Osteoblast (primary cell): ENCODE results near the gene KPNA6. TPM values are rescaled to one million over a fixed set of nuclear protein-coding genes. Genes with fewer than 3 reads are reported as not detected.
"Not testable (repeated sequence)": the region's sequence is repeated elsewhere in the genome, so short reads cannot be mapped to it uniquely, and the experiment has no call there.

Experiments used
- DNase-seq: peaks from one replicate; pipeline ENCODE4 v3.0.0; 2011; ENCODE audit warnings: low spot score, mixed read lengths; ENCODE audit not compliant: insufficient read length; ENCODE audit errors: missing footprints
- H2AFZ ChIP-seq: 2 replicates; pipeline ENCODE4 v1.6.0; 2011; ENCODE audit warnings: mild to moderate bottlenecking, low read length
- H3K27ac ChIP-seq: 2 replicates; pipeline ENCODE4 v1.5.1; 2011; ENCODE audit warnings: mild to moderate bottlenecking, low read depth, low read length, moderate library complexity
- H3K27me3 ChIP-seq: 2 replicates; pipeline ENCODE4 v1.6.0; 2012; ENCODE audit warnings: mild to moderate bottlenecking, control low read depth, inconsistent platforms, low read length, moderate library complexity; ENCODE audit not compliant: insufficient read depth
- H3K36me3 ChIP-seq: 2 replicates; pipeline ENCODE4 v1.5.1; 2011; ENCODE audit warnings: mild to moderate bottlenecking, low read length, control low read depth, moderate library complexity; ENCODE audit not compliant: insufficient read depth
- H3K4me1 ChIP-seq: 2 replicates; pipeline ENCODE4 v1.5.1; 2011; ENCODE audit warnings: mild to moderate bottlenecking, low read length, control low read depth, moderate library complexity; ENCODE audit not compliant: insufficient read depth
- H3K4me2 ChIP-seq: 2 replicates; pipeline ENCODE4 v1.6.0; 2011; ENCODE audit warnings: mild to moderate bottlenecking, low read length; ENCODE audit not compliant: insufficient read depth
- H3K4me3 ChIP-seq: fragments of 200-600 bp; sonication (generic); 3 replicates; pipeline ENCODE4 v1.5.1; 2012; ENCODE audit warnings: mild to moderate bottlenecking, low read length, inconsistent platforms; ENCODE audit not compliant: insufficient read depth
- H3K79me2 ChIP-seq: 2 replicates; pipeline ENCODE4 v1.6.0; 2012; ENCODE audit warnings: mild to moderate bottlenecking, low read length, control low read depth, inconsistent platforms; ENCODE audit not compliant: insufficient read depth
- H3K9me3 ChIP-seq: 2 replicates; pipeline ENCODE4 v1.5.1; 2011; ENCODE audit warnings: low read depth, low read length, control low read depth
- H4K20me1 ChIP-seq: 2 replicates; pipeline ENCODE4 v1.6.0; 2012; ENCODE audit warnings: mild to moderate bottlenecking, low read length, control low read depth; ENCODE audit not compliant: insufficient read depth
- total RNA-seq: library from RNA; depleted of rRNA; stranded (reverse); fragments of >200 nt; gene quantifications from 2 replicates; pipeline ENCODE4 v1.2.3, GENCODE V29; 2012
- TF ChIP-seq, protein P1 (sequence below): IDR thresholded peaks from 2 replicates; pipeline ENCODE4 v1.5.1; 2011; ENCODE audit warnings: mild to moderate bottlenecking, low read depth, low read length, moderate library complexity; ENCODE audit errors: extremely low read depth

The KPNA6 gene
- total RNA-seq, 1 donor: 65.5 TPM

DNA sequence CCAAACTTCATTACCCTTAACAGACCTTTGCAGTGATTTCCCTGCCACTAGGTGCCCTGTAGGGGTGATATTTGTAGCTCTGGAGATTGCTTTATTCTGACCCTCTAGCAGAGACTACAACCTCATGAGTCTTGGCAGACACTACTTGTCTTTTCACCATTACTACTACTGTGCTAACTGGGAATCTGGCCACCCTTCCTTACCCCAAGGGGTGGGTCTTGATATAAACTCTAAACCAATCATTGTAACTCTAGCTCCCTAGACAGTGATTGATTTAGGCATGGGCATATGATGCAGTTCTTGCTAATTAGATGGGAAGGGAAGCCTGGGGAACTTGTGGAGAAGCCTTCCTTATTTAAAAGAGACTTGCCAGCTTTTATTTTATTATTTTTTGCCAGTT, 3.9 kb downstream of the KPNA6 start:
- Histone ChIP-seq H2AFZ (no peak overlapping the region), H3K36me3 (no peaks in the 10 kb centered on the region), H3K4me2 (no peak overlapping the region), H3K27me3 (no peaks in the 10 kb centered on the region), H4K20me1 (peaks cover 42% of the 10 kb centered on the region), H3K27ac (no peak overlapping the region), H3K4me1 (peaks cover 18% of the 10 kb centered on the region), H3K79me2 (peaks cover 83% of the 10 kb centered on the region), H3K9me3 (no peaks in the 10 kb centered on the region), H3K4me3 (no peak overlapping the region)
- TF ChIP-seq, protein P1, sequence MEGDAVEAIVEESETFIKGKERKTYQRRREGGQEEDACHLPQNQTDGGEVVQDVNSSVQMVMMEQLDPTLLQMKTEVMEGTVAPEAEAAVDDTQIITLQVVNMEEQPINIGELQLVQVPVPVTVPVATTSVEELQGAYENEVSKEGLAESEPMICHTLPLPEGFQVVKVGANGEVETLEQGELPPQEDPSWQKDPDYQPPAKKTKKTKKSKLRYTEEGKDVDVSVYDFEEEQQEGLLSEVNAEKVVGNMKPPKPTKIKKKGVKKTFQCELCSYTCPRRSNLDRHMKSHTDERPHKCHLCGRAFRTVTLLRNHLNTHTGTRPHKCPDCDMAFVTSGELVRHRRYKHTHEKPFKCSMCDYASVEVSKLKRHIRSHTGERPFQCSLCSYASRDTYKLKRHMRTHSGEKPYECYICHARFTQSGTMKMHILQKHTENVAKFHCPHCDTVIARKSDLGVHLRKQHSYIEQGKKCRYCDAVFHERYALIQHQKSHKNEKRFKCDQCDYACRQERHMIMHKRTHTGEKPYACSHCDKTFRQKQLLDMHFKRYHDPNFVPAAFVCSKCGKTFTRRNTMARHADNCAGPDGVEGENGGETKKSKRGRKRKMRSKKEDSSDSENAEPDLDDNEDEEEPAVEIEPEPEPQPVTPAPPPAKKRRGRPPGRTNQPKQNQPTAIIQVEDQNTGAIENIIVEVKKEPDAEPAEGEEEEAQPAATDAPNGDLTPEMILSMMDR: no peak
- no peak for DNase-seq

DNA sequence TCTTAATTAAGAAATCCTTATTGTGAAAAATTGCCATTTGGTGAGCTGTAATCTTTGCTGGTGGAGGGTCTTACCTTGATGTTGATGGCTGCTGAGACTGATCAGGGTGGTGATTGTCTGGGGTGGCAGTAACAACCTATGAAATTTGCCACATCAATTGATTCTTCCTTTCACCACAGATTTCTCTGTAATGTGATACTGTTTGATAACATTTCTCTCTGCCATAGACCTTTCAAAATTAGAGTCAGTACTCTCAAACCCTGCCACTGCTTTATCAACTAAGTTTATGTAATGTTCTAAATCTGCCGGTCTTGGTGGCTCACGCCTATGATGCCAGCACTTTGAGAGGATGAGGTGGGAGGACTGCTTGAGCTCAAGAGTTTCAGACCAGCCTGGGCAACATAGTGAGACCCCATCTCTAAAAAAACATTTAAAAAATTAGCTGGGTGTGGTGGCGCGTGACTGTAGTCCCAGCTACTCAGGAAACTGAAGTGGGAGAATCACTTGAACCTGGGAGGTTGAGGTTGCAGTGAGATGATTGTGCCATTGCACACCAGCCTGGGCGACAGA, 5.0 kb downstream of the KPNA6 start:
- Histone ChIP-seq H3K79me2 (peaks cover 94% of the 10 kb centered on the region), H3K4me3 (no peak overlapping the region), H3K4me2 (no peak overlapping the region), H3K9me3 (no peaks in the 10 kb centered on the region), H3K27ac (no peak overlapping the region), H4K20me1 (peaks cover 48% of the 10 kb centered on the region), H3K36me3 (no peaks in the 10 kb centered on the region), H3K27me3 (no peaks in the 10 kb centered on the region), H2AFZ (no peak overlapping the region), H3K4me1 (peaks cover 19% of the 10 kb centered on the region)
- DNase-seq: no peak
- TF ChIP-seq, protein P1: no peak

DNA sequence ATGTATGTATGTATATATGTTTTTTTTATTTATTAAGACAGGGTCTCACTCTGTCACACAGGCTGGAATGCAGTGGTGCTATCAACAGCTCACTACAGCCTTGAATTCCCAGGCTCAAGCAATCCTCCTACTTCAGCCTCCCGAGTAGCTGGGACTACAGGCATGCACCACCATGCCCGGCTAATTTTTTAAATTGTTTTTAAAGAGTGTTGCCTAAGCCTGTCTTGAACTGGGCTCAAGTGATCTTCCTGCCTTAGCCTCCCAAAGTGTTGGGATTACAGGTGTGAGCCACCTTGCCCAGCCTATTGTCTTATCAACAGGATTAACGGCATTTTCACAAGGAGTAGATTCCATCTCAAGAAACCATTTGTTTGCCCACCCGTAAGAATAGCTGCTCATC, 5.6 kb downstream of the KPNA6 start:
- H2AFZ ChIP-seq, H3K4me3 ChIP-seq, H3K9me3 ChIP-seq, DNase-seq, H3K4me2 ChIP-seq, H3K27me3 ChIP-seq, H3K36me3 ChIP-seq, H3K27ac ChIP-seq: not testable (repeated sequence)
- H4K20me1 ChIP-seq: peaks cover 48% of the 10 kb centered on the region
- peaks cover 19% of the 10 kb centered on the region for H3K4me1 ChIP-seq
- H3K79me2 ChIP-seq: peaks cover 94% of the 10 kb centered on the region

DNA sequence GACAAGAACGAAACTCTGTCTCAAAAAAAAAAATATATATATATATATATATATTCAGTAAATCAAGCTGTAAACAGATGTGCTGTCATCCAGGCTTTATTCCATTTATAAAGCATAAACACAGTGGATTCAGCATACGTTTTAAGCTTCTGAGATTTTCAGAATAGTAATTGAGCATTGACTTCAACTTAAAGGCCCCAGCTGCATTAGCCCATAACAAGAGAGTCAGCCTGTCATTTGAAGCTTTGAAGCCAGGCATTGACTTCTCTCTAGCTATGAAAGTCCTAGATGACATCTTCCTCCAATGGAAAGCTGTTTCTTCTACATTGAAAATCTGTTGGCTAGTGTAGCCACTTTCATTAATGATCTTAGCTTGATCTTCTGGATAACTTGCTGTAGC, 6.6 kb downstream of the KPNA6 start:
- no peak overlapping the region for H2AFZ ChIP-seq
- no peaks in the 10 kb centered on the region for H3K9me3 ChIP-seq
- H3K36me3 ChIP-seq: no peaks in the 10 kb centered on the region
- H3K79me2 ChIP-seq: peaks cover 93% of the 10 kb centered on the region
- no peak overlapping the region for H3K4me3 ChIP-seq
- H4K20me1 ChIP-seq: peaks cover 48% of the 10 kb centered on the region
- H3K27me3 ChIP-seq: no peaks in the 10 kb centered on the region
- no peak for DNase-seq
- no peak overlapping the region for H3K27ac ChIP-seq
- no peak overlapping the region for H3K4me2 ChIP-seq
- peaks cover 19% of the 10 kb centered on the region for H3K4me1 ChIP-seq
- TF ChIP-seq, protein P1: no peak
